ENCODE data around the gene NRAP.

Gene NRAP

DNA sequence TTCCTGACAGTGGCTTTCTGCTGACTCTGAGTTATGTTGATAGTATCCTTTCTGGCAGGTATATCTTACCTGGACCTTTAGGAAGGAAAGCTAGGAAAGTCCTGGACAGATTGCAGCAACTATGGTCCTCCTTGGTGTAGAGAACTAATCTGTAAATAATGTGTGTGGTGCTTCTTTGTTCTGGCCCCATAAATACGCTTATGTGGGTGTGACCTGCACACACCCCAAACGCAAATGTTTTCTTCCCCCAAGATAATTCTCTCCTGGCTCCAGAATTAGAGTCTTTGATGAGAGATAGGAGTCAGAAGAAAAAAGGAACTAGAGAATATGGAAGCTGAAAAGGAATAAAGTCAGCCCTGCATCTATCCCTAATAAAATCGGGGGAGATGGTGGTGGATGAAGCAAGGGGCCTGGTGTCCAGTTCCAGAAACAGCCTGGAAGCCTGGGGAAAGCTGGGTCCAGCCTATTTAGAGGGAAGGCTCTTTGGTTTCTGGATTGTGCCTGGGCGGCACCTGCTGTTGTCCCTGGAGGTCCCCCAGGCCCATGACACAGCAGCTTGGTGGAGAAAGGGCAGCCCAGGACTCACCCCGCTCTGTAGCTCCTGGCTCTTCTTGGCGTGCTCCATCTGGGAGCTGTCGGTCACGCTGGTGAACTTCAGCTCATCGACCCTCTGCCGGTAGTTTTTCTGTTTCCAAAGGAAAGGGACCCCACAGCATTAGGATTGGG lies 38.2 kb downstream of the NRAP start:
- H3F3A ChIP-seq (ENCODE audit: insufficient read depth, low read length): no peaks in the 10 kb centered on the region
- H3K4me3 ChIP-seq (ENCODE audit: low read depth, low read length, poor library complexity, severe bottlenecking): no peak overlapping the region
- no peaks in the 10 kb centered on the region for H3K4me1 ChIP-seq (ENCODE audit: insufficient read depth, low read length, severe bottlenecking)
- H3K27me3 ChIP-seq (ENCODE audit: insufficient read depth, low read length): 0 out of 2 replicates have a peak, but pooled peaks cover 3% of the 10 kb centered on the region
- no peak overlapping the region for H3K4me2 ChIP-seq (ENCODE audit: low read length)
- H3K79me2 ChIP-seq (ENCODE audit: insufficient read depth, low read length): no peaks in the 10 kb centered on the region
- no peaks in the 10 kb centered on the region for H3K36me3 ChIP-seq (ENCODE audit: insufficient read depth, low read length)
- no peak overlapping the region for H3K9ac ChIP-seq (ENCODE audit: low read length)
- no peaks in the 10 kb centered on the region for H3K9me2 ChIP-seq (ENCODE audit: low read depth, low read length)
- no peaks in the 10 kb centered on the region for H4K20me1 ChIP-seq (ENCODE audit: insufficient read depth, low read length)
- no peaks in the 10 kb centered on the region for H3K9me3 ChIP-seq (ENCODE audit: low read length)
- TF ChIP-seq EZH2 (IDR thresholded peaks at IDR 0.05; ENCODE audit: borderline replicate concordance, low read length): no peak
- TF ChIP-seq, protein P1, sequence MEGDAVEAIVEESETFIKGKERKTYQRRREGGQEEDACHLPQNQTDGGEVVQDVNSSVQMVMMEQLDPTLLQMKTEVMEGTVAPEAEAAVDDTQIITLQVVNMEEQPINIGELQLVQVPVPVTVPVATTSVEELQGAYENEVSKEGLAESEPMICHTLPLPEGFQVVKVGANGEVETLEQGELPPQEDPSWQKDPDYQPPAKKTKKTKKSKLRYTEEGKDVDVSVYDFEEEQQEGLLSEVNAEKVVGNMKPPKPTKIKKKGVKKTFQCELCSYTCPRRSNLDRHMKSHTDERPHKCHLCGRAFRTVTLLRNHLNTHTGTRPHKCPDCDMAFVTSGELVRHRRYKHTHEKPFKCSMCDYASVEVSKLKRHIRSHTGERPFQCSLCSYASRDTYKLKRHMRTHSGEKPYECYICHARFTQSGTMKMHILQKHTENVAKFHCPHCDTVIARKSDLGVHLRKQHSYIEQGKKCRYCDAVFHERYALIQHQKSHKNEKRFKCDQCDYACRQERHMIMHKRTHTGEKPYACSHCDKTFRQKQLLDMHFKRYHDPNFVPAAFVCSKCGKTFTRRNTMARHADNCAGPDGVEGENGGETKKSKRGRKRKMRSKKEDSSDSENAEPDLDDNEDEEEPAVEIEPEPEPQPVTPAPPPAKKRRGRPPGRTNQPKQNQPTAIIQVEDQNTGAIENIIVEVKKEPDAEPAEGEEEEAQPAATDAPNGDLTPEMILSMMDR (IDR thresholded peaks at IDR 0.05; ENCODE audit: low read length): no peak
- H3K27ac ChIP-seq (ENCODE audit: low read depth, low read length, poor library complexity, severe bottlenecking): no peak overlapping the region
- no peak overlapping the region for H2AFZ ChIP-seq (ENCODE audit: low read length)

DNA sequence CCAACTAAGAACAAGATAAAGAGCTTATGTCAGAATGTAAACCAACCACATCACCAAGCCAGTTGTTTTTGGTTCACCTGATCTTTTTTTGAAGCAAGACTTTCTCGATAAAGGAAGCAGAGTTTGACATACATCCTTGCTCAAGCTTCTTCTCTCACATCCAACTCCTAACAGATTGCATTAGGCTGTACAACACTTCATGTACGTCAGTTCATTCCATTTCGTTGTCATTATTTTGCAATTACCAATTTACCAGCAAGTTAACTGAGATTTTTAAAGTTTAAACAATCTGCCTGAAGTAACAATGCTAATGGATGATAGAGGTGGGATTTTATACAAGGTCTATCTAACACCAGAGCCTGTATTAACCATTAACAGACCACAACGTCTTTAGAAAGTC lies 41.0 kb downstream of the NRAP start:
- no peaks in the 10 kb centered on the region for H3K9me2 ChIP-seq (ENCODE audit: low read depth, low read length)
- no peak overlapping the region for H3K27ac ChIP-seq (ENCODE audit: low read depth, low read length, poor library complexity, severe bottlenecking)
- no peak overlapping the region for H3K4me2 ChIP-seq (ENCODE audit: low read length)
- H2AFZ ChIP-seq (ENCODE audit: low read length): no peak overlapping the region
- TF ChIP-seq, protein P1 (IDR thresholded peaks at IDR 0.05; ENCODE audit: low read length): no peak
- TF ChIP-seq EZH2 (IDR thresholded peaks at IDR 0.05; ENCODE audit: borderline replicate concordance, low read length): no peak
- H3K4me3 ChIP-seq (ENCODE audit: low read depth, low read length, poor library complexity, severe bottlenecking): no peak overlapping the region
- H3K4me1 ChIP-seq (ENCODE audit: insufficient read depth, low read length, severe bottlenecking): no peaks in the 10 kb centered on the region
- peaks cover 8% of the 10 kb centered on the region; the same call in 1 of the 2 replicates for H3K27me3 ChIP-seq (ENCODE audit: insufficient read depth, low read length)
- no peaks in the 10 kb centered on the region for H3F3A ChIP-seq (ENCODE audit: insufficient read depth, low read length)
- H3K79me2 ChIP-seq (ENCODE audit: insufficient read depth, low read length): no peaks in the 10 kb centered on the region
- no peaks in the 10 kb centered on the region for H3K36me3 ChIP-seq (ENCODE audit: insufficient read depth, low read length)
- H4K20me1 ChIP-seq (ENCODE audit: insufficient read depth, low read length): no peaks in the 10 kb centered on the region
- H3K9ac ChIP-seq (ENCODE audit: low read length): no peak overlapping the region
- no peaks in the 10 kb centered on the region for H3K9me3 ChIP-seq (ENCODE audit: low read length)

DNA sequence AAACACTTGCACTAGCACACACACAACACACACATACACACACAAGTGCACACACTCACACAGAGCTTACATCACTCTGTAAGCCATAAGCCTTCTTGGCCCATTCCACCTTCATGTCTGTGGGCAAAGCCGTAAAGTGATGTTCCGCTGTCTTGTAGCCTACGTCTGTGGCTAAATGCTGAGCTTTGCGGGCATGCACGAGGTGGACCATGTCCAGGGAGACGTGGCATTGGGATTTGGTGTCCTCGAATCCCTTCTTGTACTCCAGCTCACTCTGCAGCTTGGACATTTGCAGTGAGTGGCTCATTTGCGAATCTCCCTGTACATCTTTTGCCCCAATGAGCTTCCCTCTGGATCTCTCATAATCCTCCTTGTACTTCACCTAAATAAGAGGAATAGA lies 42.0 kb downstream of the NRAP start:
- Histone ChIP-seq H3K79me2 (ENCODE audit: insufficient read depth, low read length) (no peaks in the 10 kb centered on the region), H3K4me1 (ENCODE audit: insufficient read depth, low read length, severe bottlenecking) (no peaks in the 10 kb centered on the region), H3K9me3 (ENCODE audit: low read length) (no peaks in the 10 kb centered on the region), H4K20me1 (ENCODE audit: insufficient read depth, low read length) (no peaks in the 10 kb centered on the region), H3K9ac (ENCODE audit: low read length) (no peak overlapping the region), H3K27ac (ENCODE audit: low read depth, low read length, poor library complexity, severe bottlenecking) (no peak overlapping the region), H2AFZ (ENCODE audit: low read length) (no peak overlapping the region), H3K36me3 (ENCODE audit: insufficient read depth, low read length) (no peaks in the 10 kb centered on the region), H3K4me3 (ENCODE audit: low read depth, low read length, poor library complexity, severe bottlenecking) (no peak overlapping the region), H3K27me3 (ENCODE audit: insufficient read depth, low read length) (peaks cover 5% of the 10 kb centered on the region; the same call in 1 of the 2 replicates), H3F3A (ENCODE audit: insufficient read depth, low read length) (no peaks in the 10 kb centered on the region), H3K9me2 (ENCODE audit: low read depth, low read length) (no peaks in the 10 kb centered on the region), H3K4me2 (ENCODE audit: low read length) (no peak overlapping the region)
- no peak for TF ChIP-seq EZH2 (IDR thresholded peaks at IDR 0.05; ENCODE audit: borderline replicate concordance, low read length)
- TF ChIP-seq, protein P1 (IDR thresholded peaks at IDR 0.05; ENCODE audit: low read length): no peak
